ENCODE data around the gene RMND5A.

Gene RMND5A

GRCh38 chr2:86826951-86827350, 106.9 kb downstream of the RMND5A start:
- H3K9me3 Mint-ChIP-seq = peaks cover 2% of the 10 kb centered on the region
- peaks cover 8% of the 10 kb centered on the region for H3K27me3 Mint-ChIP-seq
- no peaks in the 10 kb centered on the region for H3K36me3 Mint-ChIP-seq (ENCODE audit: low read depth)
- no peak overlapping the region for H3K27ac Mint-ChIP-seq
- no peak overlapping the region for H3K4me3 Mint-ChIP-seq
- peaks cover 6% of the 10 kb centered on the region for H3K4me1 Mint-ChIP-seq (ENCODE audit: low read depth)
- intact Hi-C loops (cut with micrococcal nuclease) = no loop called here

Data from dendritic cell treated with granulocyte-macrophage colony-stimulating factor and Interleukin-4, amounts not matched to agents 40 ng/mL and 50 ng/mL, for 4 days (primary cell).